HEK293 (cell line): ENCODE data around the gene CRTC1.

Experiments
- SCRT2 ChIP-seq: fragments of 450-650 bp; formaldehyde crosslinking; IDR thresholded peaks from 2 replicates; pipeline ENCODE4 v1.5.1; 2016; ENCODE audit warnings: missing biosample characterization, missing genetic modification characterization
- ZNF133 ChIP-seq: fragments of 450-650 bp; formaldehyde crosslinking; IDR thresholded peaks from 2 replicates; pipeline ENCODE4 v1.5.1; 2016; ENCODE audit warnings: missing biosample characterization, missing genetic modification characterization
- ZNF350 ChIP-seq: fragments of 450-650 bp; formaldehyde crosslinking; IDR thresholded peaks from 2 replicates; pipeline ENCODE4 v1.5.0; 2017; ENCODE audit warnings: missing biosample characterization, mild to moderate bottlenecking, missing genetic modification characterization
- TF ChIP-seq, protein P1 (sequence below): fragments of 450-650 bp; formaldehyde crosslinking; IDR thresholded peaks from 2 replicates; pipeline ENCODE4 v1.5.1; 2016; ENCODE audit warnings: missing biosample characterization, missing genetic modification characterization
- TF ChIP-seq, protein P2 (sequence below): fragments of 450-650 bp; formaldehyde crosslinking; IDR thresholded peaks from 2 replicates; pipeline ENCODE4 v1.5.1; 2016; ENCODE audit warnings: missing biosample characterization, missing genetic modification characterization
- TF ChIP-seq, protein P3 (sequence below): fragments of 450-650 bp; formaldehyde crosslinking; IDR thresholded peaks from 2 replicates; pipeline ENCODE4 v1.5.1; 2016; ENCODE audit warnings: missing biosample characterization, missing genetic modification characterization

DNA sequence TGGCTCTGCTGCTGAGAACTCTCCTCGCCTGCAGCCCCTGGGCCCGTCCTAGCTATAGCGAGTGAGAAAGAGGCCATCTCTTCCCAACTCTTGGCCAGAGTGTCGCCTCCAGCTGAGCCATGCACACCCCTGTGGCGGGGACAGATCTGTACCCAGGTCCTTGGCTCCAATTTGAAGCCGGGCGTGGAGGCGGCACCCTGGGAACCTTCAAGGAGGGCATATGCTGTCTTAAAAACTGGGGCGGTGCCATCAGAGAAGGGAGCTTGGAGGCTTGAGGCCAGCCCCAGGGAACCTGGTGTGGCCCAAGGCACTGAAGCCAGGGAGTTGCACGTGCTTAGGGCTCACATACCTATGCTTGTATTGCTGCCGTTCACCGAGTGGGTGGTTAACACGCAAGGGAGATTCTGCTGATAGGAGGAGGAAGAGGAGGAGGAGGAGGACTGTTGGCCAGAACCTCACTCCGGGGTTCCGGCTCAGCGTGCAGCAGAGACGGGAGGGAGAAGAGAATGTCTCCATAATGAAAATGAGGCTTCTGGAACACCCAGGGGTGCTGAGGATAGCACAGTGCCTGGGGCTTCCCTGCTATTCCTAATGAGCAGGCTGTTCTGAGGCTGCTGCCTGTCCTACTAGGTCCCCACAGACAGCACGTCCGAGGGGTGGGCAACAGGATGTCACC, 67.0 kb downstream of the CRTC1 start:
- TF ChIP-seq, protein P1, sequence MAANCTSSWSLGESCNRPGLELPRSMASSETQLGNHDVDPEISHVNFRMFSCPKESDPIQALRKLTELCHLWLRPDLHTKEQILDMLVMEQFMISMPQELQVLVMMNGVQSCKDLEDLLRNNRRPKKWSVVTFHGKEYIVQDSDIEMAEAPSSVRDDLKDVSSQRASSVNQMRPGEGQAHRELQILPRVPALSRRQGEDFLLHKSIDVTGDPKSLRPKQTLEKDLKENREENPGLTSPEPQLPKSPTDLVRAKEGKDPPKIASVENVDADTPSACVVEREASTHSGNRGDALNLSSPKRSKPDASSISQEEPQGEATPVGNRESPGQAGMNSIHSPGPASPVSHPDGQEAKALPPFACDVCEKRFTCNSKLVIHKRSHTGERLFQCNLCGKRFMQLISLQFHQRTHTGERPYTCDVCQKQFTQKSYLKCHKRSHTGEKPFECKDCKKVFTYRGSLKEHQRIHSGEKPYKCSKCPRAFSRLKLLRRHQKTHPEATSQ (tag by site-specific recombination) = no peak
- TF ChIP-seq, protein P2, sequence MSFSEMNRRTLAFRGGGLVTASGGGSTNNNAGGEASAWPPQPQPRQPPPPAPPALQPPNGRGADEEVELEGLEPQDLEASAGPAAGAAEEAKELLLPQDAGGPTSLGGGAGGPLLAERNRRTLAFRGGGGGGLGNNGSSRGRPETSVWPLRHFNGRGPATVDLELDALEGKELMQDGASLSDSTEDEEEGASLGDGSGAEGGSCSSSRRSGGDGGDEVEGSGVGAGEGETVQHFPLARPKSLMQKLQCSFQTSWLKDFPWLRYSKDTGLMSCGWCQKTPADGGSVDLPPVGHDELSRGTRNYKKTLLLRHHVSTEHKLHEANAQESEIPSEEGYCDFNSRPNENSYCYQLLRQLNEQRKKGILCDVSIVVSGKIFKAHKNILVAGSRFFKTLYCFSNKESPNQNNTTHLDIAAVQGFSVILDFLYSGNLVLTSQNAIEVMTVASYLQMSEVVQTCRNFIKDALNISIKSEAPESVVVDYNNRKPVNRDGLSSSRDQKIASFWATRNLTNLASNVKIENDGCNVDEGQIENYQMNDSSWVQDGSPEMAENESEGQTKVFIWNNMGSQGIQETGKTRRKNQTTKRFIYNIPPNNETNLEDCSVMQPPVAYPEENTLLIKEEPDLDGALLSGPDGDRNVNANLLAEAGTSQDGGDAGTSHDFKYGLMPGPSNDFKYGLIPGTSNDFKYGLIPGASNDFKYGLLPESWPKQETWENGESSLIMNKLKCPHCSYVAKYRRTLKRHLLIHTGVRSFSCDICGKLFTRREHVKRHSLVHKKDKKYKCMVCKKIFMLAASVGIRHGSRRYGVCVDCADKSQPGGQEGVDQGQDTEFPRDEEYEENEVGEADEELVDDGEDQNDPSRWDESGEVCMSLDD = no peak
- TF ChIP-seq, protein P3, sequence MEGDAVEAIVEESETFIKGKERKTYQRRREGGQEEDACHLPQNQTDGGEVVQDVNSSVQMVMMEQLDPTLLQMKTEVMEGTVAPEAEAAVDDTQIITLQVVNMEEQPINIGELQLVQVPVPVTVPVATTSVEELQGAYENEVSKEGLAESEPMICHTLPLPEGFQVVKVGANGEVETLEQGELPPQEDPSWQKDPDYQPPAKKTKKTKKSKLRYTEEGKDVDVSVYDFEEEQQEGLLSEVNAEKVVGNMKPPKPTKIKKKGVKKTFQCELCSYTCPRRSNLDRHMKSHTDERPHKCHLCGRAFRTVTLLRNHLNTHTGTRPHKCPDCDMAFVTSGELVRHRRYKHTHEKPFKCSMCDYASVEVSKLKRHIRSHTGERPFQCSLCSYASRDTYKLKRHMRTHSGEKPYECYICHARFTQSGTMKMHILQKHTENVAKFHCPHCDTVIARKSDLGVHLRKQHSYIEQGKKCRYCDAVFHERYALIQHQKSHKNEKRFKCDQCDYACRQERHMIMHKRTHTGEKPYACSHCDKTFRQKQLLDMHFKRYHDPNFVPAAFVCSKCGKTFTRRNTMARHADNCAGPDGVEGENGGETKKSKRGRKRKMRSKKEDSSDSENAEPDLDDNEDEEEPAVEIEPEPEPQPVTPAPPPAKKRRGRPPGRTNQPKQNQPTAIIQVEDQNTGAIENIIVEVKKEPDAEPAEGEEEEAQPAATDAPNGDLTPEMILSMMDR (tag by site-specific recombination) = no peak
- TF ChIP-seq SCRT2 (no peak), ZNF133 (tag by site-specific recombination) (no peak), ZNF350 (tag by site-specific recombination) (no peak)
